Lower leg skin (tissue), 4 donors: Measurements from ENCODE around the gene CD37. TPM values are rescaled to one million over a fixed set of nuclear protein-coding genes. Genes with fewer than 3 reads are reported as not detected.
"Not testable (repeated sequence)": the region's sequence is repeated elsewhere in the genome, so short reads cannot be mapped to it uniquely, and the experiment has no call there.

ENCODE experiments used
- DNase-seq, 2 donors: peaks; one replicate each; pipeline ENCODE4 v3.0.0-alpha.2; 2019; ENCODE audit warnings: low spot score in 2 of 2
- H3K4me3 ChIP-seq: fragments of 200-600 bp; sonication (generic); 2 replicates; pipeline ENCODE4 v1.5.1; 2017; ENCODE audit warnings: mild to moderate bottlenecking, low read depth; ENCODE audit not compliant: poor library complexity, severe bottlenecking
- POLR2A ChIP-seq, 2 donors: fragments of 450-650 bp; IDR thresholded peaks; one replicate each; pipeline ENCODE4 v1.6.1; 2016 to 2017; ENCODE audit warnings: antibody characterized with exemption in 2 of 2, mild to moderate bottlenecking in 1 of 2, moderate library complexity in 1 of 2
- WGBS, 2 donors: methylation state at CpG; one replicate each; pipeline ENCODE4 v1.1.5; 2018; 5-methylcytosine and 5-hydroxymethylcytosine counted together
- intact Hi-C: fragments of 100-400 bp; cut with DNase I; formaldehyde crosslinking; loops from one replicate; pipeline ENCODE4 v1.15.0; 2023; ENCODE audit warnings: low total_unique reads
- total RNA-seq, 4 donors: library from RNA; depleted of rRNA; stranded (reverse); fragments of >200 nt; gene quantifications; one replicate each; pipeline ENCODE4 v1.1.0, GENCODE V29; 2016
- TF ChIP-seq, protein P1 (sequence below), 3 donors: fragments of 450-650 bp; IDR thresholded peaks; one replicate each; pipeline ENCODE4 v1.5.1; 2016; ENCODE audit warnings: antibody characterized with exemption in 3 of 3, mild to moderate bottlenecking in 3 of 3, moderate library complexity in 2 of 3

The CD37 gene
- total RNA-seq, 4 donors from 2014 or later = 2.6 to 8.5 (median 5.9) TPM

- H3K4me3 ChIP-seq = no peak overlapping the region
- intact Hi-C loops = no loop called here
- 78% methylated on average over 27 of the region's 27 CpGs for WGBS, 2 donors
- DNase-seq = no peak
- no peak for TF ChIP-seq POLR2A (IDR thresholded peaks at IDR 0.05)
- TF ChIP-seq, protein P1, sequence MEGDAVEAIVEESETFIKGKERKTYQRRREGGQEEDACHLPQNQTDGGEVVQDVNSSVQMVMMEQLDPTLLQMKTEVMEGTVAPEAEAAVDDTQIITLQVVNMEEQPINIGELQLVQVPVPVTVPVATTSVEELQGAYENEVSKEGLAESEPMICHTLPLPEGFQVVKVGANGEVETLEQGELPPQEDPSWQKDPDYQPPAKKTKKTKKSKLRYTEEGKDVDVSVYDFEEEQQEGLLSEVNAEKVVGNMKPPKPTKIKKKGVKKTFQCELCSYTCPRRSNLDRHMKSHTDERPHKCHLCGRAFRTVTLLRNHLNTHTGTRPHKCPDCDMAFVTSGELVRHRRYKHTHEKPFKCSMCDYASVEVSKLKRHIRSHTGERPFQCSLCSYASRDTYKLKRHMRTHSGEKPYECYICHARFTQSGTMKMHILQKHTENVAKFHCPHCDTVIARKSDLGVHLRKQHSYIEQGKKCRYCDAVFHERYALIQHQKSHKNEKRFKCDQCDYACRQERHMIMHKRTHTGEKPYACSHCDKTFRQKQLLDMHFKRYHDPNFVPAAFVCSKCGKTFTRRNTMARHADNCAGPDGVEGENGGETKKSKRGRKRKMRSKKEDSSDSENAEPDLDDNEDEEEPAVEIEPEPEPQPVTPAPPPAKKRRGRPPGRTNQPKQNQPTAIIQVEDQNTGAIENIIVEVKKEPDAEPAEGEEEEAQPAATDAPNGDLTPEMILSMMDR (IDR thresholded peaks at IDR 0.05) = no peak
These were observed 29.0 kb downstream of the CD37 start for GRCh38 chr19:49364083-49364737.

DNA sequence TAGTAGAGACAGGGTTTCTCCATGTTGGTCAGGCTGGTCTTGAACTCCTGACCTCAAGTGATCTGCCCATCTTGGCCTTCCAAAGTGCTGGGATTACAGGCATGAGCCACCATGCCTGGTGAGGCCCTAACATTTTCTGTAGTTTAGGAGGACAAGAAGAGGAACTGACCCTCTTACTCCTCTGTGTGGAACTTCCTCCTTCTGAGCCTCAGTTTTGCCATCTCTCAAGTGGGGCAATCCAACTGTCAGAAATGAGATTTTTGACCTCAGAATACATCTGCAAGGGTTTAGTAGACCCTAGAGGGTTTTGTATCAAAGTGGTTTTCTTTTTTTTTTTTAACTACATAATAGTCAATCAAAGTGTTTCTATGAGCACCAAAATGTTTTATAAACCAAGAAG lies 30.9 kb downstream of the CD37 start:
- TF ChIP-seq POLR2A (IDR thresholded peaks at IDR 0.05) = no peak
- TF ChIP-seq, protein P1 (IDR thresholded peaks at IDR 0.05) = no peak
- intact Hi-C loops = no loop called here
- no peak for DNase-seq
- H3K4me3 ChIP-seq = no peak overlapping the region

GRCh38 chr19:49368711-49369358 lies 33.6 kb downstream of the CD37 start:
- WGBS, 2 donors = 76 to 80% methylated on average over 5 of the region's 5 CpGs
- intact Hi-C loops = no loop called here
- H3K4me3 ChIP-seq = no peak overlapping the region
- no peak for TF ChIP-seq POLR2A (IDR thresholded peaks at IDR 0.05)
- TF ChIP-seq, protein P1 (IDR thresholded peaks at IDR 0.05) = no peak
- DNase-seq = no peak

- intact Hi-C loops = no loop called here
- no peak for DNase-seq
- no peak for TF ChIP-seq POLR2A (IDR thresholded peaks at IDR 0.05)
- TF ChIP-seq, protein P1 (IDR thresholded peaks at IDR 0.05) = no peak
- 80 to 91% methylated on average over 3 of the region's 3 CpGs for WGBS, 2 donors
- H3K4me3 ChIP-seq = no peak overlapping the region
These were observed 36.0 kb downstream of the CD37 start for GRCh38 chr19:49371184-49371583.

DNA sequence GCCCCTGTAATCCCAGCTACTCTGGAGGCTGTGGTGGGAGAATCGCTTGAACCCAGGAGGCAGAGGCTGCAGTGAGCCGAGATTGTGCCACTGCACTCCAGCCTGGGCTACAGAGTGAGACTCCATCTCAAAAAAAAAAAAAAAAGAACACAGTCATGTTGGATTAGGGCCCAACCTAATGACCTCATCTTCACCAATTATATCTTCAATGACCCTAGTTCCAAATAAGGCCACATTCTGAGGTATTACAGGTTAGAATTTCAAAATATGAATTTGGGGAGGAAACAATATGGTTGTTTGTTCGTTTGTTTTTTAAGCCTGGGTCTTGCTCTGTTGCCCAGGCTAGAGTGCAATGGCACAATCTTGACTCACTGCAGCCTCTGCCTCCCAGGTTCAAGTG lies 38.0 kb downstream of the CD37 start:
- intact Hi-C loops, H3K4me3 ChIP-seq, DNase-seq: not testable (repeated sequence)
- WGBS, 2 donors = 89 to 91% methylated on average over 3 of the region's 3 CpGs

GRCh38 chr19:49374665-49375434 lies 39.6 kb downstream of the CD37 start:
- WGBS, 2 donors = 92 to 94% methylated on average over 14 to 16 of the region's 16 CpGs
- TF ChIP-seq, protein P1 (IDR thresholded peaks at IDR 0.05) = no peak
- TF ChIP-seq POLR2A (IDR thresholded peaks at IDR 0.05) = no peak
- no peak overlapping the region for H3K4me3 ChIP-seq
- no peak for DNase-seq
- intact Hi-C loops = no loop called here
